MCF 10A (cell line): ENCODE data around the gene LBHD2. TPM values are rescaled to one million over a fixed set of nuclear protein-coding genes. Genes with fewer than 3 reads are reported as not detected.

Experiments
- BruUV-seq: library from RNA; stranded (reverse); fragments of 400-500 nt; replicated peaks from 2 replicates; lab custom pipeline; 2021; lab: Mats Ljungman, UMichigan
- CTCF ChIA-PET: fragments of 300-600 bp; sonication (Branson Sonifier 250); formaldehyde crosslinking; extraction: SDS; loops from one replicate; lab custom pipeline; 2021; ENCODE audit warnings: antibody characterized with exemption, inconsistent platforms; lab: Yijun Ruan, JAX
- POLR2A ChIA-PET: fragments of 300-600, 350-650 bp; sonication (Branson Sonifier 250); formaldehyde crosslinking; extraction: SDS; loops from one replicate; lab custom pipeline; 2020; ENCODE audit warnings: antibody characterized with exemption, inconsistent platforms; lab: Yijun Ruan, JAX
- DNase-seq: peaks from one replicate; pipeline ENCODE4 v3.0.0-alpha.2; 2018; ENCODE audit not compliant: unreplicated experiment
- H3K27ac Mint-ChIP-seq: one replicate; pipeline ENCODE4 v1.8.0; 2022; ENCODE audit warnings: mild to moderate bottlenecking, low read depth, mixed read lengths; ENCODE audit not compliant: unreplicated experiment
- H3K27me3 Mint-ChIP-seq: one replicate; pipeline ENCODE4 v1.8.0; 2022; ENCODE audit warnings: mixed read lengths; ENCODE audit not compliant: insufficient read depth, unreplicated experiment
- H3K36me3 Mint-ChIP-seq: one replicate; pipeline ENCODE4 v1.8.0; 2022; ENCODE audit warnings: mild to moderate bottlenecking, moderate library complexity, mixed read lengths; ENCODE audit not compliant: insufficient read depth, unreplicated experiment
- H3K4me1 Mint-ChIP-seq: one replicate; pipeline ENCODE4 v1.8.0; 2022; ENCODE audit warnings: mixed read lengths; ENCODE audit not compliant: insufficient read depth, unreplicated experiment
- H3K4me3 Mint-ChIP-seq: one replicate; pipeline ENCODE4 v1.8.0; 2022; ENCODE audit warnings: mild to moderate bottlenecking, moderate library complexity, mixed read lengths; ENCODE audit not compliant: unreplicated experiment
- H3K9me3 Mint-ChIP-seq: one replicate; pipeline ENCODE4 v1.8.0; 2022; ENCODE audit warnings: mixed read lengths; ENCODE audit not compliant: unreplicated experiment
- intact Hi-C: fragments of 100-400 bp; cut with micrococcal nuclease; formaldehyde crosslinking; loops from 2 replicates; pipeline ENCODE4 v1.14.1; 2022
- total RNA-seq: library from RNA; stranded (reverse); gene quantifications from 2 replicates; pipeline ENCODE4 v1.2.3, GENCODE V29; 2022
- TF ChIP-seq, protein P1 (sequence below): fragments of 200-600 bp; IDR thresholded peaks from one replicate; pipeline ENCODE4 v1.8.0; 2022; ENCODE audit warnings: antibody characterized with exemption, mild to moderate bottlenecking; ENCODE audit not compliant: unreplicated experiment

The LBHD2 gene
- total RNA-seq, 1 experiment from 2014 or later = not detected

DNA sequence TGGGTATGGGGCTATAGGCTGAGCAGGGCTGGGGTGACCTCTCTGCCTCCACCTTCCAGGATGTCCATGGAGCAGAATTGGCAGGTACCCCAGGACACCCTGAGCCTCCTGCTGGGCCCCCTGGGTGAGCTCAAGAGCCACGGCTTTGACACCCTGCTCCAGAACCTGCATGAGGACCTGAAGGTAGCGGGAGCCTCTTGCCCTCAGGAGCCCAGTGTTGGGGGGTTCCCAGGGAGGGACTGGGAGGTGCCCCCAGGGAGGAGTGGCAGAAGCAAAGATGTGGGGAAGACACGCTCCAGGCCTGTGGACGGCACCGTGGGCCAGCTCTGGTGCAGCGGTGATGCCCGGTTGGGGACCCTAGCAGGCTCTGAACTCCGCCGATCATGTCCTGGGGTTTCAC, 47.6 kb downstream of the LBHD2 start:
- intact Hi-C loops = no loop called here
- Mint-ChIP-seq H3K4me3 (no peak overlapping the region), H3K9me3 (no peaks in the 10 kb centered on the region), H3K4me1 (peaks cover 43% of the 10 kb centered on the region), H3K27ac (no peak overlapping the region), H3K36me3 (peaks cover 5% of the 10 kb centered on the region), H3K27me3 (no peaks in the 10 kb centered on the region)
- TF ChIP-seq, protein P1, sequence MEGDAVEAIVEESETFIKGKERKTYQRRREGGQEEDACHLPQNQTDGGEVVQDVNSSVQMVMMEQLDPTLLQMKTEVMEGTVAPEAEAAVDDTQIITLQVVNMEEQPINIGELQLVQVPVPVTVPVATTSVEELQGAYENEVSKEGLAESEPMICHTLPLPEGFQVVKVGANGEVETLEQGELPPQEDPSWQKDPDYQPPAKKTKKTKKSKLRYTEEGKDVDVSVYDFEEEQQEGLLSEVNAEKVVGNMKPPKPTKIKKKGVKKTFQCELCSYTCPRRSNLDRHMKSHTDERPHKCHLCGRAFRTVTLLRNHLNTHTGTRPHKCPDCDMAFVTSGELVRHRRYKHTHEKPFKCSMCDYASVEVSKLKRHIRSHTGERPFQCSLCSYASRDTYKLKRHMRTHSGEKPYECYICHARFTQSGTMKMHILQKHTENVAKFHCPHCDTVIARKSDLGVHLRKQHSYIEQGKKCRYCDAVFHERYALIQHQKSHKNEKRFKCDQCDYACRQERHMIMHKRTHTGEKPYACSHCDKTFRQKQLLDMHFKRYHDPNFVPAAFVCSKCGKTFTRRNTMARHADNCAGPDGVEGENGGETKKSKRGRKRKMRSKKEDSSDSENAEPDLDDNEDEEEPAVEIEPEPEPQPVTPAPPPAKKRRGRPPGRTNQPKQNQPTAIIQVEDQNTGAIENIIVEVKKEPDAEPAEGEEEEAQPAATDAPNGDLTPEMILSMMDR = no peak
- CTCF ChIA-PET = interaction anchor here (0.5 to 7.3 kb wide), 2 partner anchors 26 to 693 kb away, joined by 3 to 50 read pairs; no protein-coding TSS in a partner anchor
- POLR2A ChIA-PET = interaction anchor here (0.7 to 1.6 kb wide), 4 partner anchors 12 to 150 kb away, joined by 3 to 6 read pairs (median 5); no protein-coding TSS in a partner anchor
- BruUV-seq = no TSS peak
- DNase-seq = no peak

DNA sequence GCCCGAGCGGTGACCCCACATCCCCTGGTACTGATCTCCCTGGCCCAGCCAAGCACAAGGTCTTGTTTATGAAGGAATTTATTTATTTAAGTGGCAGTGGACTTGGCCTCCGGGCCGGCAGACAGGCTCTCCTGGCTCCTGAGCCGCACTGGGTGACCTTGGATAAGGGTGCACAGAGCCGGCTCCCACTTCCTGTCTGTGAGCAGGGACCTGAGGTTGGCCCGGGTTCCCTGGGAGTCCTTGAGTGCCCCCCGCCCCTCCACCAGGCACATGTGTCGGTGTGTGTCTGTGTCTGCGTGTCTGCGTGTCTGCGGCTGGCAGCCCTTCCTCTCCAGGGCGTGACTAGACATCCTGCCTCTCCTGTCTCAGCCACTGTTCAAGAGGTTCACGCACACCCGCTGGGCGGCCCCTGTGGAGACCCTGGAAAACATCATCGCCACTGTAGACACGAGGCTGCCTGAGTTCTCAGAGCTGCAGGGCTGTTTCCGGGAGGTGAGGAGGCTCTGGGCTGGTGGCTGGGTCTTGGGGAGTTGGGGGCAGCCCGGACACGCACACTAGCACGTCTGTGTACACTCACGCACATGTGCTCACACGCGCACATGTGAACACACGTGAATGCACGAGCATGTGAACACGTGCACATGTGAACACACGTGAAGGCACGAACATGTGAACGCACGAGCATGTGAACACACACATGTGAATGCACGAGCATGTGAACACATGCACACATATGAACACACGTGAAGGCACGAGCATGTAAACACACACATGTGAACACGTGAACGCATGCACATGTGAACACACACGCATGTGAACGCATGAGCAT, 48.6 kb downstream of the LBHD2 start:
- H3K4me1 Mint-ChIP-seq = peaks cover 46% of the 10 kb centered on the region
- no peak for DNase-seq
- H3K4me3 Mint-ChIP-seq = no peak overlapping the region
- TF ChIP-seq, protein P1 = no peak
- H3K27ac Mint-ChIP-seq = no peak overlapping the region
- no TSS peak for BruUV-seq
- POLR2A ChIA-PET = no interaction called here
- peaks cover 11% of the 10 kb centered on the region for H3K36me3 Mint-ChIP-seq
- H3K27me3 Mint-ChIP-seq = no peaks in the 10 kb centered on the region
- H3K9me3 Mint-ChIP-seq = no peaks in the 10 kb centered on the region
- intact Hi-C loops = no loop called here
- CTCF ChIA-PET = interaction anchor here (1.5 kb wide), 1 partner anchor 160 kb away, joined by 6 read pairs; no protein-coding TSS in a partner anchor

DNA sequence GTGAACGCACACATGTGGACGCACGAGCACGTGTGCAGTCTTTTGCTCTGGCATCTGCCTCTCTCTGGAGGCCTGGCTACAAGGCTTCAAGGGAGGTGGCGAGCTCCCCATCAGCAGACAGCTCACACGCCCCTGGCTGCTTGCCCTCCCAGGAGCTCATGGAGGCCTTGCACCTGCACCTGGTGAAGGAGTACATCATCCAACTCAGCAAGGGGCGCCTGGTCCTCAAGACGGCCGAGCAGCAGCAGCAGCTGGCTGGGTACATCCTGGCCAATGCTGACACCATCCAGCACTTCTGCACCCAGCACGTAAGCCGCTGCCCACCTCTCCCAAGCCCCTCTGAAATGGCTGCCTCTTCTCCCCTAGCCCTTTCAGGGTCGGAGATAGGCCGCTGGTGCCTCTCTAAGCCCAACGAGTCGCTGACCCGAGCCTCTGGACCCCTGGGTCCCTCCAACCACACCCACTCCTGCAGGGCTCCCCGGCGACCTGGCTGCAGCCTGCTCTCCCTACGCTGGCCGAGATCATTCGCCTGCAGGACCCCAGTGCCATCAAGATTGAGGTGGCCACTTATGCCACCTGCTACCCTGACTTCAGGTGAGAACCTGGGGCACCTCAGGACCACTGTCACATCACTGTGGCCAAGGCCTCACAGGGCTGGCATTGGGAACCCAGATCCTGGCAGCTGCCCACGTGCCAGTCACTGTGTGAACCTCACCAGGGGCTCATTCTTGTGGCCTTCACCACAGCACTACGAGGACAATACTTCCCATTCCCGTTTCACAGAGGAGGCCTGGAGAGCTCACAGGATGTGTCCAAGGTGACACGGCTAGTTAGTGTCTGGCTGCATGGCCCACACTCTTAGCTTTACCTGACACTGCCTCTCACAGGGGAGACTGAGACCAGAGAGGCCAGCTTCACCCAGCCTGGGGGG, 49.5 kb downstream of the LBHD2 start:
- no TSS peak for BruUV-seq
- no peak overlapping the region for H3K4me3 Mint-ChIP-seq
- no peak overlapping the region for H3K27ac Mint-ChIP-seq

More for the DNA sequence above, 49.5 kb downstream of the LBHD2 start:
- ChIA-PET CTCF (interaction anchor here (1.4 to 1.5 kb wide), 2 partner anchors 28 to 159 kb away, joined by 3 to 6 read pairs; no protein-coding TSS in a partner anchor), POLR2A (interaction anchor here (0.6 kb wide), 1 partner anchor 975 kb away, joined by 3 read pairs; no protein-coding TSS in a partner anchor)
- H3K9me3 Mint-ChIP-seq = no peaks in the 10 kb centered on the region
- TF ChIP-seq, protein P1 = no peak
- H3K27me3 Mint-ChIP-seq = no peaks in the 10 kb centered on the region
- DNase-seq = no peak
- peaks cover 11% of the 10 kb centered on the region for H3K36me3 Mint-ChIP-seq
- intact Hi-C loops = no loop called here
- H3K4me1 Mint-ChIP-seq = peaks cover 38% of the 10 kb centered on the region
